Cortex of kidney (tissue), 1 donor: ENCODE results near the gene APOBR.
"Not testable (repeated sequence)": the region's sequence is repeated elsewhere in the genome, so short reads cannot be mapped to it uniquely, and the experiment has no call there.

Experiments used
- DNase-seq: peaks from one replicate; lab custom pipeline; 2025; lab: John Stamatoyannopoulos, UW

Gene APOBR

DNA sequence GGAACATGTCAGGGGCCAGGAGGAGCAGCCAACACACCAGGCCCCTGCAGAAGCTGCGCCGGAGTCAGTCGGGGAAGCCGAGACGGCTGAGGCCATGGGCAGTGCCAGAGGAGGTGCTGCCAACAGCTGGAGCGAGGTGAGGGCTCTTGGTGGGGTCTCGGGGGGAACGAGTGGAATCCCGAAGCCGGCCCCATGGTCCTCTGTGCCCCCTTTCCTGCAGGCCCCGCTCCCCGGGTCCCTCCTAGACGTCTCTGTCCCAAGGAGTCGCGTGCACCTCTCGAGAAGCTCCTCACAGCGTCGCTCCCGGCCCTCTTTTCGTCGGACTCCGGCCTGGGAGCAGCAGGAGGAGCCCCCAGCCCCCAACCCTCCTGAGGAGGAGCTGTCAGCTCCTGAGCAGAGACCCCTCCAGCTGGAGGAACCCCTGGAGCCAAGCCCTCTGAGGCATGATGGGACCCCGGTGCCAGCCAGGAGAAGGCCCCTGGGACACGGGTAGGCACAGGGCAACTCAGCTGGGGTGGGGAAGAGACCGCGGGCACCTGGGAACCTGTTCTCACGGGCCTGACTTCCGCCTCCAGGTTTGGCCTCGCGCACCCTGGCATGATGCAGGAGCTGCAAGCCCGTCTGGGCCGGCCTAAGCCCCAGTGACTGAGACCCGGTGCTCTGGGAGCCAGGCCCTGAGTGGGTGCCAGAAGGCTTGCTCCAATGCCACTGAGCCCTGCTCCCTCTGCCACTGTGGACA is 3.6 kb downstream of the APOBR start:
- DNase-seq, result no peak

DNA sequence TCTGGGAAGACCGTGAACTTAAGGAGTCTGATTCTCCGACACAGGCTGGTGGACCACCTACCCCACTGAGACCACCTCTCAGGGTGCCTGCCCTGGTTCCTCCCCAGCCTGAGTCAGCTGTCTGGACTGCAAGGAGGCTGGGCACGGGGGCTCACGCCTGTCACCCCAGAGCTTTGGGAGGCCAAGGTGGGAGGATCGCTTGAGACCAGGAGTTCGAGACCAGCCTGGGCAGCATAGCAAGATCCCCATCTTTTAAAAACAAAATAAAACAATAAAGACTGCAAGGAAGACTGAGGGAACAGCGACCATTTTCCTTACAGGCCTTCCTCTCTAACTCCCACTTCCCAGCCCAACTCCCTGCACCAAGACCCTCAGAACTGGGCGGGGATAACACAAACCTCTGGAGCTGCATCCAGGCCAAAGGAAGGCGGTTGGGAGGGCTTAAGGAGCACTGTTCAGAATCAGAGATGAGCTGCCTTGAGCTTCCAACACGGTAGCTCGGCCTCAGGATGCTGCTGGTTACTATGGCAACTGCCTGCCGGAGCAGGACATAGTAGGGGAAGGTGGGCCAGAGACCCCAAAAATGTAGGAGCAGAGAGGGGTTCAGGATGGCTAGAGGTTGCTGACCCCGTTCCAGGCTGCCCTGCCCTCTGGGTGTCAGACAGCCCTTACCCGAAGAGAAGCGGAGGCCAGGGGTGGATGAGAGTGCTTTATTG is 4.4 kb downstream of the APOBR start:
- no peak for DNase-seq

DNA sequence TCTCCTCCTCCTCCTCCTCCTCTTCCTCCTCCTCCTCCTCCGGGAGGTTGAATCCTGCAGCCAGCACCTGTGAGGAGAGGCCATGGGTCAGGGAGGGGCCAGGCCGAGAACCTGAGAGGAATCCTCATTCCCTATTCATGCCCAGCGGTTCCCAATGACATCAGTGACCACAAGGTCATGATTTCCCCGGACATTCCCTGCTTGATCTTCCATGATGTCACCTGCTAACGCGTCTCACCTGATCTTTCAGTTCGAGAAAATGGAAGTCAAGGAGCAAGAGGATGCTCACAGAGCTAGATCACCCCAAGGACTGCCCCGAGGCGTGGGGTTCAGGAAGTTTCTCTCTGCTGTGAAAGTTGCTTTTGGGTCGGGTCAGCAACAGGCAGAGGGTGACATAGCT is 5.4 kb downstream of the APOBR start:
- DNase-seq, result no peak

DNA sequence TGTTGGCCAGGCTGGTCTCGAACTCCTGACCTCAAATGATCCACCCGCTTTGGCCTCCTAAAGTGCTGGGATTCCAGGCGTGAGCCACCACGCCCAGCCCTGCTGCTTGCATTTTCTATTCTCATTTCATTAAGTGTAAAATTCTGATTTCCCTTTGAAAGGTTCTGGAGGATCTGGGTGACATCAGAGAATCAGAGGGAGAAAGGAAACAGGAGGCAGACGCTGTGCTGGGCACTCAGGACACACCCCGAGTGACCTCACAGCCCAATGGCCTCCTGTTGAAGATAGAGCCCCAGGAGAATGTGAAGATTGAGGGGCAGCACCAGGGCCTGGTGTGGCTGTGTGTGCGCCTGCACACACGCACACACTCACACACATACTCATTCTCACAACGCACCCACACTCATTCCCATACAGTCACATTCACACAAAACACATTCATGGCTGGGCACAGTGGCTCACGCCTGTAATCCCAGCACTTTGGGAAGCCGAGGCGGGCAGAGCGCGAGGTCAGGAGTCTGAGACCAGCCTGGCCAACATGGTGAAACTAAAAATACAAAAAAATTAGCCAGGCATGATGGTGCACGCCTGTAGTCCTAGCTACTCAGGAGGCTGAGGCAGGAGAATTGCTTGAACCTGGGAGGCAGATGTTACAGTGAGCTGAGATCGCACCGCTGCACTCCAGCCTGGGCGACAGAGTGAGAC is 6.2 kb downstream of the APOBR start:
- DNase-seq, result not testable (repeated sequence)

DNA sequence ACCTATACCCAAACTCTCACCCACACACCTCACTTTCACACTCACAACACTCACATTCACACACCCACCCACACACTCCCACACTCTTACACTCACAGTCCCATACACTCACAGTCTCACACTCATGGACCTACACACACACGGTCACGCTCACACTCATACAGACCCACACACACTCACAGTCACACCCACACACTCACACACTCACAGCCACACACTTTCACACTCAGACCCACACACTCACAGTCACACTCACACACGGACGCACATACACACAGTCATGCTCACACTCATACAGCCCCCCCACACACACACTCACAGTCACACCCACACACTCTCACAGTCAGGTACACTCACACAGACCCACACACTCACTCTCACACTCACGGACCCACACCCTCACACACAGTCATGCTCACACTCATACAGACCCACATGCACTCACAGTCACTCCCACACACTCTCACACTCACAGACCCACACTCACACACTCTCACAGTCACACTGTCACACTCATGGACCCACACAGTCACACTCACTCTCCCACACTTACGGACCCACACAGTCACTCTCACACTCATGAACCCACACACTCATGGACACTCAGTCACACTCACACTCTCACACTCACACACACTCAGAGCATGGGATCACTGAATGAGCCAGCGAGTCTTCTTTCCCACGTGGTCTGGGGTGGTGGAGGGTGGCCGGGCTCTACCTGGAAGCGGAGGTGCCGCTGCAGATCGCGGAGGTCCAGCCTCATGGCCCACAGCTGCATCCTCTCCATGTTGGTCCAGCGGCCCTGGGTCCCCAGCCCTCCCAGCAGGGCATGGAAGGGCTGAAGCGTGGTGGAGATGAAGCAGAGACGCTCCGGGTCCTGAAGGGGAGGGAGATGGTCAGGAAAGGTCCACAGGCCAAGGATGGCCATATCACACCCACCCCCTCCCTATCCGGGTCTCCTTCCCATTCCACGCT is 7.1 kb downstream of the APOBR start:
- DNase-seq, result no peak

DNA sequence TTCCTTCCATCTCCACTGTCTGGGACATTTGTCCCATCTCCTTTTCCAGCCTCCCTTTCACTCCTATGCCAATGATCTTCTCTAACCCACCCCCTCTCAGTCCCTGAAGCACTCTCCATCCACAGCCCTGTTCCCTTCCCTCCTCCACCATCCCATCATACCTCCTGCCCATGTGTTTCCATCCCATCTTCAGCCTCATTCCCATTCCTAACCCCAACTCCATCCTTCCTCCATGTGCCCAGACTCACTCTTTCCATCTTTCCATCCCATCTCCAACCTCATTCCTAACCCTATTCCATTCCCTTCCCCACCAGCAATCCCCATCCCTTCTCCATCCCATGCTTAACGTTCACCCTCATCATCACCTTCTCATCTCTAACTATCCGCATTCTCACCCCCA is 7.8 kb downstream of the APOBR start:
- DNase-seq, result no peak

DNA sequence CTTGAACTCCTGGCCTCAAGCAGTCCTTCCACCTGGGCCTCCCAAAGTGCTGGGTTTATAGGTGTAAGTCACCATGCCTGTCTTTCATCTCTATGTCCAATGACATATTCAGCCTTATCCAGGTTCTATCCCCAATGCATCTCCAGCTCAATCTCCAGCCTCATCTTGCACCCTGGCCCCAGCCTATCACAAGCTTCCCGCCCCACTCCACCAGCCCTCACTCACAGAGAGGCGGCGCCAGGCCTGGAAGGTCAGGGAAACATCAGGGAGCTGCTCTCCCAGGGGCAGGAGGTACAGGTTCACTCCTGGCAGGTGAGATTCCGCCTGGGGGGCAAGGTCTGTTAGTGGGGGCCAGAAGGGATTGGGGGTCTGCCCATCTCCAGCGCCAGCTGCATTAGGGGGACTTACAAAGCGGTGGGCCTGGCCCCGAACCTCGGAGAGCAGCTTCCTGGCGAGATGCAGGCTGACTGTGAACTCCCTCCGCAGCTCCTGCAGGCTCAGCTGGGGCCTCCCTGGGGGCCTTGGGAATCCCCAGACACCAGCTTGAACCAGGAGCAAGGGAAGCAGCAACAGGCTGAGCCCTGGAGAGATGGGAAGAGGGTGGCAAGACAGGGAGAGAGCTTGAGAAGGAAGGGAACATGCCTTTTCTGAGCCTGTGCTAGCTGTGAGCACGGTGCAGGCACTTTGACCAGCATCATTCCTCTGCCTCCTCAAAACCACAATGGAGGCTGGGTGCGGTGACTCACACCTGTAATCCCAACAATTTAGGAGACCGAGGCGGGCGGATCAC is 9.2 kb downstream of the APOBR start:
- DNase-seq, result no peak

DNA sequence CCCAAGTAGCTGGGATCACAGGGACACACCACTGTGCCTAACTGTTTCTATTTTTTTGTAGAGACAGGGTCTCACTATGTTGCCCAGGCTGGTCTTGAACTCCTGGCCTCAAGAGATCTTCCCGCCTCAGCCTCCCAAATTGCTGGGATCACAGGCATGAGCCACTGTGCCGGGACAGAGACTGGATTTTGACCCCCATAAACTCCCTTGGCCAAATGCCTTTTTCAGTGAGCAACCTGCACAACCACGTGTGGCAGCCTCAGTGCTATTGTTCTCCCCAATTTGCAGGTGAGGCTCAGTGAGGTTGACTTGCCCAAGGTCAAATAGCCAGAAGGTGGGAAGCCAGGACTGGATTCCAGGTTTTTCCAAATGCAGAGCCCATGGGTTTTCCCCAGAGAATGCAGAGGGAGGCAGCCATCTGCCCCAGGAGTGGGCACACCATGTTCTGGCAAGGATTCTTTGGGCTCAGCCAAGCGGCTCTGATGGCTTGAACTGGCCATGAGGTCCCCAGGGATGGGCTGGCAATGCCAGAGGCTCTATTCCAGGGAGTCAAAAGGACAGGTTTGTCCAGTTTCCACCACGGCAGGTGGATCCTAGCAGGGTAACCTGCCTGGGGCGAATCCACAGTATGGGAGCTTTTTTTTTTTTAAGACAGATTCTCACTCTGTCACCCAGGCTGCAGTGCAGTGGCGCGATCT is 10.4 kb downstream of the APOBR start:
- no peak for DNase-seq

DNA sequence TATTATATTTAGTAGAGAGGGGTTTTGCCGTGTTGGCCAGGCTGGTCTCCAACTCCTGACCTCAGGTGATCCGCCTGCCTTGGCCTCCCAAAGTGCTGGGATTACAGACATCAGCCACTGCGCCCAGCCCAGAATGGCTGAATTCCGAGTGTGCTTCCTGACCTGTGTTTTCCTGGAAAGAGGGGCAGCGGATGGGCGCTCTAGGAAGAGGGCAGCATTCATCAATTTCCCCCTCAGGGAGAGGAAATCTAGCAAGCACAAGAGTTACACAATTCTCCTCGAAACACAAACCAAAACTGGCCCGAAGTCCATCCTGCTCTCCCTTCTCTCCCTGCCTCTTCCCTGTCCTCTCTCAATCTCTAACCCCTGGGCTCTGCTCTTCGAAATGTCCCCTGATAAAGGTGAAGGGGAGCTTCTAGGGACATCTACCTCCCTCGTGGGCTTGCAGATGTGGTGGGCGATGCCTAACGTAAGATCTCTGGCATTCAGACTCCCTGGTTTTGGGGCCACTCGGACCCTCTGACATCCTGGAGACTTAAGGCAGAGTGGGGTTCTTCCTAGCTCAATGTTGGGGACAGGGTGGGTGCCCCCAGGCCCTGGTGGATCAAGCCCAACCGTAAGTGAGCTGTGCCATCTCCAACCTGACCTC is 11.2 kb downstream of the APOBR start:
- no peak for DNase-seq

DNA sequence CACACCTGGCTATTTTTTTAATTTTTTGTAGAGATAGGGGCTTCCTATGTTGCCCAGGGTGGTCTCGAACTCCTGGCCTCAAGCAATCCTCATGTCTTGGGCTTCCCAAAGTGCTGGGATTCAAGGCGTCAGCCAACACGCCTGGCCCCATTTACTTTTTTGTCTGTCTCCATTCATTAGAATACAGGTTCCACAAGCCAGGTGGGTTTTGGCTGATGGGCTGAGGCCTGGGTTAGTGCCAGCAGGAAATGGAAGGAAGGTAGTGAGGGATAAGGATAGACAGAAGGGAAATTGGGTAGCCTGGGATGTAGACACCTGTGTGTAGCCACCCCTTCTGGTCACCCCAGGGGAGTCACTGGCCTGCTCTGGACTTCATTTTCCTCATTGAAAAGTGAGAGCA is 16.6 kb downstream of the APOBR start:
- DNase-seq, result no peak

DNA sequence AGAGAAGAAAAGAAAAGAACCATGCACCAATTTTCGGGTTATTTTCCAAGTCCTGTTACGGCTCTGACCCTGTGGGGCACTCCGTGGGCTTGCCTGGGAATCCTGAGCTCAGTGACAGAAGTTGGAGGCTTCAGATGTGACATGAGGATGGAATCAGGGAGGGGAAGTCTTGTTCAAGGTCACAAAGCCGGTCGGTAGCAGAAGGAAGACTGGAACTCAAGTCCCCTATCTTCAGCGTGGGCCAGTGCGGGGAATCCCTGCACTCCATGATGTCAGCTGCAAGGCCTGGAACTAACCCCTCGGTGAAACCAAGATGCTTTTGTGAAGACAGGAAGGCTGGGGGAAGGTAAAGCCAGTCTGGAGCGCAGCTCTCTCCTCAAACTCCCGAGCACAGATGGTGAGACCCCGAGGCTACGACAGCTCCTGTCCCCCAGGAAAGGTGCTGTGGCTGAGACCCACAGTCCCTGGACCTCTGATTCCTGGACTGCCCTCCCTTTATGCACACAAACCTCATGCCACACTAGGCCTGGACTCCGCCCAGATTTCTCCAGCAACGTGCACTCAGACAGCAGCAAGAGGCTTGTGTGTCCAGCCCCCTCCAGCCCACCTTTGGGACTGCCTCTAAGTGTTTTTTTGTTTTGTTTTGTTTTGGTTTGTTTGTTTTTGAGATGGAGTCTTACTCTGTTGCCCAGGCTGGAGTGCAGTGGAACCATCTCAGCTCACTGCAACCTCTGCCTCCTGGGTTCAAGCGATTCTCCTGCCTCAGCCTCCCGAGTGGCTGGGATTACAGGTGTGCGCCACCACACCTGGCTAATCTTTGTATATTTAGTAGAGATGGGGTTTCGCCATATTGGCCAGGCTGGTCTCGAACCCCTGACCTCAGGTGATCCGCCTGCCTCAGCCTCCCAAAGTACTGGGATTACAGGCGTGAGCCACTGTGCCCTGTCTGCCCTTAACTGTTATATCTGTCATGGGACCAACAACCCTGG is 17.7 kb downstream of the APOBR start:
- no peak for DNase-seq

DNA sequence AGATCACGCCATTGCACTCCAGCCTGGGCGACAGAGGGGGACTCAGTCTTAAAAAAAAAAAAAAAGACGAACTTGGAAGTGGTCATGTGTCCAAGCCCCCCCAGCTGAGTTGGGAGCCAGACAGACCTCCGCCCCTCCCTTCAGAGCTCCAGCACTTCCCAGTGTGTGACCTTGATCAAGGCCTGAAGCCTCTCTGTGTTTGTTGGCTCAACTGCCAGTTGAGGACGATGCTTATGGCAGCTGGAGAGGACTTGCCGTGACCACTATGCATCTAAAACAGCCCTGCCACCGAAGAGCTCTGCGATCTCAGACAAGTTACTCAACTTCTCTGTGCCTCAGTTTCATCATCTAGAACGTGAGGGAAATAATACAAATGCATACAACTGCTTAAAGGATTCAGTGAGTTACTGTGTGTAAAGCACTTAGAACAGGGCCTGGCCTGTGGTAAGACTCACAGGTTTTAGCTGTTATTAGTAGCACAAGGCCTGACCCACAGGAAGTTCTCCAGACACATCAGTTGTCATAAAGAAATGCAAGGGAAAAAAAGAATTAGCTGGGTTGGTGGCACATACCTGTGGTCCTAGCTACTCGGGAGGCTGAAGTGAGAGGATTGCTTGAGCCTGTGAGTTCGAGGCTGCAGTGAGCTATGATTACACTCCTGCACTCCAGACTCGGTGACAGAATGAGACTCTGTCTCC is 19.2 kb downstream of the APOBR start:
- no peak for DNase-seq

DNA sequence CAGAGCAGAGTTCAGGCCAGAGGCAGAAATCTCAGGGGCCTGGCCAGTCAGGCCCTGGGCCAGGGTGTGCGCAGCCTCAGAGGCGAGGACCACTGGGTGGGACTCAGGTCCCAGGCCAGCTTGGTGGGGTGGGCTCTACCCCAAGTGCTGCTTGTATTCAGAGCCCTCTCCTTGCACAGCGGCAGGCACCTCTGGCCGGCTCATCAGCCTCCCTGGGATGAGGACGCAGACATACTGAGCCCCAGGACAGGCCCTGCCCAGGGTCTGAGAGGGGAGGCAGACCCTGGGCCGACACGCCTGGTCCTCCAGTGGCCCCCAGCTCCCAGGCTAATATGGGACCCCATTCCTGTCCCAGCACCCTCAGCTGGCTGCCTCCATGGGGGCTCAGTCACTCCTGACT is 19.8 kb downstream of the APOBR start:
- no peak for DNase-seq

DNA sequence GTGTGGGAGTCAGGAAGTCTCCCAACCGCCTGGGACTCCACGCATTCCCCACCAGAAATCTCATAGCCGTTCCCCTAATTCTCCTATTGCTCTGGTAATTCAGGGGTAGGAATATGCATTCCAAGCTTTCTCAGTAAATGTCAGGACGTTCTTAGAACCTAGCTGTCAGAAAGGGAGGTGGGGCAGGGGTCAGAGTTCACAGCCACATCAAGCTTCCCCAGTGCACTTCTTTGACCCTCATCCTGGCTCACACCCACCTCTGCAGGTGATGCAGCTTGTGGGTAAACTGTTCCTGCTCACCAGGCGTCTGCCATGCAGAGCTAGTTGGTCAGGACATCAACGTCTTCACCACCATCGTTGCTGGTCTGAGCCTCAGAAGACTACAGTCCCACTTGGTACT is 26.2 kb downstream of the APOBR start:
- no peak for DNase-seq

DNA sequence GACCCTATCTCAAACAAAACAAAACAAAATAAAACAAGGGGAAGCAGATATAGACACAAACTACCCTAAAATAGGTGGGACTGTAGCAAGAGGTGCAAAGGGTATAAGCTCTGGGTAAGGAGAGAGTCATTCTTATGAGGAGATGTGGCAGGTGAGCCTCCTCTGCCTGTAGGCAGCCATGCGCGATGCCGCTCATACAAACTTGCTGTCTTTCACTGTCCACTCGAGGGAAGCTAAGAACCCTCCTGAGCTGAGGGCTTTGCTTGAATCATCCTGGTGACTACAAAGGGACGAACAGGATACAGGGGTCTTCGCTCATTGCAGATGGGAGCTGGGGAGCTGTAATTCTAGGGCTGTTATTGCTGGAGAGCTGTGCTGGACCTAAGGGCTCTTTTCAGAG is 27.0 kb downstream of the APOBR start:
- no peak for DNase-seq

DNA sequence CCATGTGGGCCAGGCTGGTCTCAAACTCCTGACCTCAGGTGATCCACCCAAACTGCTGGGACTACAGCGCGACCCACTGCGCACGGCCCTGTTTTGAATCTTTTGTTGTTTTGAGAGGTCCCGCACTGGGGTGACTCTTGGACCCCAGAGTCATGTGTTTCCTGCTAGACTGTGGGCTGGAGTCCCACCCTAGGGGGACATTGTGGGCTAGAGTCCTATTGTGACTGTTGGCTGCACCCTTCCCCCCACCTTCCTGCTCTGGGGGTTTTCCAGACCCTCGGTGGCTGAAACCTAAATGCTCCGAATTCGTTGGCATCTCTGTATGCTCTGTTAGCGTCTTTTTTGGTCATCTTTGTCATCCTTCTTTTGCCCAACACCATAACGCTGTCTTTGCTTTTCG is 28.3 kb downstream of the APOBR start:
- no peak for DNase-seq

DNA sequence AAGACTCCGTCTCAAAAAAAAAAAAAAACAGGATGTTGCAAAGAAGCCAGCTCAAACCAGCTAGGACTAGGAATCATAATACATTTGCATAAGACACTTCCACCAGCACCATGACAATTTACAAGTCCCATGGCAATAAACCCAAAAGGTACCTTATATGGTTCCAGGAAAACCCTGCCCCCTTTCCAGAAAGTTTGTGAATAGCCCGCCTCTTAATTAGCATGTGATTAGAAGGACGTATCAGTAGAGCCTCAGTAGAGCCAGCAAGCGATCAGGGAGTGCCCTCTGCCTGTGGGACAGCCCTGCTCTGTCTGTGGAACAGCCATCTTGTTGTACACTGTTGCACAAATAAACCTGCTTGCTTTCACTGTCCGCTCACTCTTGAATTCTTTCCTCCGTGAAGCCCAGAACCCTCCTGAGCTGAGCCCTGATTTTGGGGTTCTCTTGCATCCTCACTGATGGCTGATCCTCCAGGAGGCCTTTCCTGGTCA is 30.3 kb downstream of the APOBR start:
- no peak for DNase-seq
